PC-3 (cell line): Measurements from ENCODE around the gene ERCC4. TPM values are rescaled to one million over a fixed set of nuclear protein-coding genes. Genes with fewer than 3 reads are reported as not detected.

ENCODE experiments used
- ATAC-seq: fragments of 200-7000 bp; cut with Tn5 transposase; 2 replicates; pipeline ENCODE4 v1.9.1; 2020; ENCODE audit warnings: mild to moderate bottlenecking, moderate library complexity
- BruUV-seq: library from RNA; stranded (reverse); fragments of 400-500 nt; replicated peaks from 2 replicates; lab custom pipeline; 2021; lab: Mats Ljungman, UMichigan
- CTCF ChIA-PET: fragments of 300-600 bp; sonication (Branson Sonifier 250); formaldehyde crosslinking; loops from one replicate; lab custom pipeline; 2022; ENCODE audit warnings: antibody characterized with exemption; lab: Charles Lee
- POLR2A ChIA-PET: fragments of 300-600 bp; sonication (Branson Sonifier 250); formaldehyde crosslinking; loops from one replicate; lab custom pipeline; 2022; ENCODE audit warnings: antibody characterized with exemption; ENCODE audit not compliant: unreplicated experiment; lab: Charles Lee
- DNase-seq: peaks from one replicate; pipeline ENCODE4 v3.0.0-alpha.2; 2015
- H2AFZ ChIP-seq: fragments of 300-600 bp; sonication (generic); 2 replicates; pipeline ENCODE4 v1.6.0; 2016; ENCODE audit warnings: antibody characterized with exemption, low read length
- H3F3A ChIP-seq: fragments of 300-600 bp; sonication (generic); one replicate; pipeline ENCODE4 v1.6.0; 2017; ENCODE audit warnings: antibody characterized with exemption, low read length, control low read depth, mild to moderate bottlenecking; ENCODE audit not compliant: unreplicated experiment
- H3K27ac ChIP-seq: fragments of 300-600 bp; sonication (generic); 2 replicates; pipeline ENCODE4 v1.5.1; 2016; ENCODE audit warnings: mild to moderate bottlenecking, low read length
- H3K27me3 ChIP-seq: fragments of 300-600 bp; sonication (generic); 2 replicates; pipeline ENCODE4 v1.6.1; 2016; ENCODE audit warnings: low read length, mixed read lengths
- H3K36me3 ChIP-seq: fragments of 300-600 bp; sonication (generic); 2 replicates; pipeline ENCODE4 v1.6.1; 2016; ENCODE audit warnings: low read depth, mixed run types, low read length, mixed read lengths
- H3K4me1 ChIP-seq: fragments of 300-600 bp; sonication (generic); 2 replicates; pipeline ENCODE4 v1.5.1; 2016; ENCODE audit warnings: low read length; ENCODE audit not compliant: insufficient read depth
- H3K4me2 ChIP-seq: fragments of 300-600 bp; sonication (generic); 2 replicates; pipeline ENCODE4 v1.6.0; 2016; ENCODE audit warnings: low read length
- H3K4me3 ChIP-seq: fragments of 300-600 bp; sonication (generic); 2 replicates; pipeline ENCODE4 v1.5.1; 2016; ENCODE audit warnings: mild to moderate bottlenecking, low read length, mixed read lengths
- H3K79me2 ChIP-seq: fragments of 300-600 bp; sonication (generic); 2 replicates; pipeline ENCODE4 v1.6.1; 2017; ENCODE audit warnings: low read length, mixed read lengths
- H3K9ac ChIP-seq: fragments of 300-600 bp; sonication (generic); 2 replicates; pipeline ENCODE4 v1.6.0; 2016; ENCODE audit warnings: mild to moderate bottlenecking, low read length
- H3K9me2 ChIP-seq: fragments of 300-600 bp; sonication (generic); replicated peaks from 2 replicates; pipeline ENCODE4 v1.6.1; 2016; ENCODE audit warnings: mixed run types, low read length, mixed read lengths
- H3K9me3 ChIP-seq: fragments of 300-600 bp; sonication (generic); 2 replicates; pipeline ENCODE4 v1.6.1; 2016; ENCODE audit warnings: low read length, mixed read lengths
- H4K20me1 ChIP-seq: fragments of 300-600 bp; sonication (generic); 2 replicates; pipeline ENCODE4 v1.6.1; 2016; ENCODE audit warnings: low read length, mixed read lengths
- CTCF ChIP-seq: fragments of 300-600 bp; sonication (generic); conservative IDR thresholded peaks from 2 replicates; pipeline ENCODE4 v1.5.1; 2017; ENCODE audit warnings: antibody characterized with exemption, low read depth, mild to moderate bottlenecking, low read length
- EZH2 ChIP-seq: fragments of 300-600 bp; sonication (generic); IDR thresholded peaks from one replicate; pipeline ENCODE4 v1.6.1; 2017; ENCODE audit warnings: antibody characterized with exemption, mild to moderate bottlenecking, low read length; ENCODE audit not compliant: unreplicated experiment
- EZH2phosphoT487 ChIP-seq: fragments of 300-600 bp; sonication (generic); IDR thresholded peaks from 2 replicates; pipeline ENCODE4 v1.6.1; 2018; ENCODE audit warnings: mild to moderate bottlenecking, antibody characterized with exemption, low read length, borderline replicate concordance
- intact Hi-C: fragments of 100-400 bp; cut with micrococcal nuclease; formaldehyde crosslinking; loops from 2 replicates; pipeline ENCODE4 v1.9.0; 2023
- total RNA-seq: library from RNA; depleted of rRNA; stranded (reverse); fragments of >200 nt; gene quantifications from 2 replicates; pipeline ENCODE4 v1.2.3, GENCODE V29; 2014

Gene ERCC4
- total RNA-seq, 1 experiment from 2014 or later: 3.2 TPM

- CTCF ChIA-PET: no interaction called here
- no peaks in the 10 kb centered on the region for H3F3A ChIP-seq
- POLR2A ChIA-PET: no interaction called here
- H3K9me3 ChIP-seq: no peaks in the 10 kb centered on the region
- no peaks in the 10 kb centered on the region for H3K79me2 ChIP-seq
- no peak overlapping the region for H3K27ac ChIP-seq
- H3K9me2 ChIP-seq: no peaks in the 10 kb centered on the region
- H3K4me1 ChIP-seq: no peaks in the 10 kb centered on the region
- TF ChIP-seq CTCF (no peak), EZH2phosphoT487 (no peak)
- no peak overlapping the region for H2AFZ ChIP-seq
- BruUV-seq: no TSS peak
- H3K4me3 ChIP-seq: no peak overlapping the region
- intact Hi-C loops: no loop called here
- H3K27me3 ChIP-seq: no peaks in the 10 kb centered on the region
- ATAC-seq (no peak), DNase-seq (no peak)
- H4K20me1 ChIP-seq: no peaks in the 10 kb centered on the region
- H3K4me2 ChIP-seq: no peak overlapping the region
- no peaks in the 10 kb centered on the region for H3K36me3 ChIP-seq
- H3K9ac ChIP-seq: no peak overlapping the region
These were observed 49.8 kb downstream of the ERCC4 start for GRCh38 chr16:13969711-13970110.

GRCh38 chr16:13970708-13971422 lies 50.9 kb downstream of the ERCC4 start:
- Histone ChIP-seq H4K20me1 (no peaks in the 10 kb centered on the region), H3K9me2 (no peaks in the 10 kb centered on the region), H2AFZ (no peak overlapping the region), H3K36me3 (no peaks in the 10 kb centered on the region), H3K4me3 (no peak overlapping the region), H3K27ac (no peak overlapping the region), H3F3A (no peaks in the 10 kb centered on the region), H3K9ac (no peak overlapping the region), H3K27me3 (no peaks in the 10 kb centered on the region), H3K79me2 (no peaks in the 10 kb centered on the region), H3K4me2 (no peak overlapping the region), H3K9me3 (no peaks in the 10 kb centered on the region), H3K4me1 (no peaks in the 10 kb centered on the region)
- intact Hi-C loops: no loop called here
- TF ChIP-seq EZH2phosphoT487 (no peak), CTCF (no peak), EZH2 (no peak)
- ChIA-PET POLR2A (no interaction called here), CTCF (no interaction called here)
- ATAC-seq (no peak), DNase-seq (no peak)
- no TSS peak for BruUV-seq

- Histone ChIP-seq H4K20me1 (no peaks in the 10 kb centered on the region), H3K27me3 (no peaks in the 10 kb centered on the region), H3K4me1 (no peaks in the 10 kb centered on the region), H3K27ac (no peak overlapping the region), H3K9me3 (no peaks in the 10 kb centered on the region), H3F3A (no peaks in the 10 kb centered on the region), H3K79me2 (no peaks in the 10 kb centered on the region), H3K4me2 (no peak overlapping the region), H3K36me3 (no peaks in the 10 kb centered on the region), H3K9ac (no peak overlapping the region), H3K9me2 (no peaks in the 10 kb centered on the region), H3K4me3 (no peak overlapping the region), H2AFZ (no peak overlapping the region)
- DNase-seq (no peak), ATAC-seq (no peak)
- CTCF ChIA-PET: interaction anchor here (1.0 kb wide), 1 partner anchor 54 kb away, joined by 3 read pairs; no protein-coding TSS in a partner anchor
- POLR2A ChIA-PET: no interaction called here
- BruUV-seq: no TSS peak
- no peak for TF ChIP-seq EZH2phosphoT487
- TF ChIP-seq EZH2: no peak
- no peak for TF ChIP-seq CTCF
- intact Hi-C loops: no loop called here
These were observed 53.5 kb downstream of the ERCC4 start for GRCh38 chr16:13973321-13974023.
